Small intestine (tissue), 7 donors: Measurements from ENCODE around the gene NUP62. TPM values are rescaled to one million over a fixed set of nuclear protein-coding genes. Genes with fewer than 3 reads are reported as not detected.

Source experiments
- DNase-seq, 2 donors: peaks; one replicate each; pipeline versions ENCODE4 v3.0.0 to v3.0.0-alpha.2; 2013
- FAIRE-seq: peaks from 2 replicates; lab custom pipeline; 2012; peaks lifted over from hg19 to GRCh38; lab: Jason Lieb, UNC
- H3K27ac ChIP-seq, 3 donors: one replicate each; pipeline ENCODE4 v1.5.1; 2013; ENCODE audit warnings: low read length in 2 of 3, mild to moderate bottlenecking in 2 of 3, control low read depth in 1 of 3, inconsistent platforms in 1 of 3, low read depth in 1 of 3, moderate library complexity in 1 of 3
- H3K27me3 ChIP-seq, 3 donors: one replicate each; pipeline ENCODE4 v1.6.1; 2013; ENCODE audit warnings: low read length in 3 of 3, inconsistent platforms in 1 of 3; ENCODE audit not compliant: control insufficient read depth in 3 of 3, insufficient read depth in 3 of 3
- H3K36me3 ChIP-seq, 3 donors: one replicate each; pipeline ENCODE4 v1.6.1; 2013; ENCODE audit warnings: low read length in 3 of 3, inconsistent platforms in 1 of 3, low read depth in 1 of 3, mild to moderate bottlenecking in 1 of 3, moderate library complexity in 1 of 3; ENCODE audit not compliant: control insufficient read depth in 3 of 3, insufficient read depth in 2 of 3
- H3K4me1 ChIP-seq, 3 donors: one replicate each; pipeline ENCODE4 v1.6.1; 2013; ENCODE audit warnings: low read length in 2 of 3, inconsistent platforms in 1 of 3, low read depth in 1 of 3, mild to moderate bottlenecking in 1 of 3, moderate library complexity in 1 of 3; ENCODE audit not compliant: control insufficient read depth in 3 of 3, insufficient read depth in 2 of 3
- H3K4me3 ChIP-seq, 3 donors: one replicate each; pipeline ENCODE4 v1.5.1; 2013; ENCODE audit warnings: low read length in 3 of 3, control low read depth in 1 of 3, inconsistent platforms in 1 of 3, low read depth in 1 of 3, mild to moderate bottlenecking in 1 of 3, moderate library complexity in 1 of 3
- H3K9me3 ChIP-seq, 2 donors: one replicate each; pipeline ENCODE4 v1.6.1; 2013; ENCODE audit warnings: low read depth in 1 of 2, low read length in 1 of 2; ENCODE audit not compliant: control insufficient read depth in 2 of 2, insufficient read depth in 1 of 2
- WGBS, 3 donors: extraction: QIAGEN DNeasy Blood & Tissue Kit; methylation state at CpG; one replicate each; pipeline ENCODE4 v1.1.7; 2013; 5-methylcytosine and 5-hydroxymethylcytosine counted together
- polyA plus RNA-seq, 4 donors: library from polyadenylated mRNA; stranded (reverse) in 3 of 4; unstranded in 1 of 4; fragments of 200-250 nt in 3 of 4; fragments of 120-200 nt in 1 of 4; gene quantifications; one replicate each; pipeline versions ENCODE4 v1.2.1 to v1.2.3, GENCODE V29; 2013
- donor health status: healthy with polysubstance abuse.
- donor health status: control.
- donor health status: control.
- donor health status: Bipolar disorder and iron deficiency.
- donor health status: healthy.

NUP62 gene
- polyA plus RNA-seq, 4 donors: 20.5 to 44.0 (median 27.9) TPM

GRCh38 chr19:49895566-49896297 is 33.6 kb downstream of the NUP62 start:
- FAIRE-seq (no peak), DNase-seq (no peak)
- Histone ChIP-seq H3K9me3 (no peaks in the 10 kb centered on the region), H3K27me3 (peaks cover 0 to 16% (median 0%) of the 10 kb centered on the region in 3 donors), H3K4me1 (peaks cover 0 to 4% (median 0%) of the 10 kb centered on the region in 3 donors), H3K36me3 (no peaks in the 10 kb centered on the region), H3K4me3 (no peak overlapping the region), H3K27ac (no peak overlapping the region)
- 61 to 68% (median 65%) methylated on average over 16 to 17 of the region's 17 CpGs for WGBS, 3 donors

GRCh38 chr19:49894879-49895565 is 34.3 kb downstream of the NUP62 start:
- 64 to 76% (median 73%) methylated on average over 13 to 17 of the region's 17 CpGs for WGBS, 3 donors
- Histone ChIP-seq H3K27ac (peak overlapping the region in 1 of 3 donors; percentile 14), H3K27me3 (peaks cover 0 to 18% (median 0%) of the 10 kb centered on the region in 3 donors), H3K9me3 (no peaks in the 10 kb centered on the region), H3K4me1 (peaks cover 0 to 7% (median 0%) of the 10 kb centered on the region in 3 donors), H3K36me3 (no peaks in the 10 kb centered on the region), H3K4me3 (no peak overlapping the region)
- FAIRE-seq: no peak
- no peak for DNase-seq

- Histone ChIP-seq H3K27me3 (peaks cover 0 to 18% (median 0%) of the 10 kb centered on the region in 3 donors), H3K27ac (no peak overlapping the region), H3K36me3 (peaks cover 0 to 4% (median 0%) of the 10 kb centered on the region in 3 donors), H3K4me3 (no peak overlapping the region), H3K4me1 (peaks cover 0 to 10% (median 2%) of the 10 kb centered on the region in 3 donors), H3K9me3 (peaks cover 0 to 6% of the 10 kb centered on the region in 2 donors)
- WGBS, 3 donors: 88 to 91% (median 89%) methylated on average over 18 of the region's 18 CpGs
- DNase-seq (no peak), FAIRE-seq (no peak)
Observed at GRCh38 chr19:49894011-49894664, 35.2 kb downstream of the NUP62 start.

DNA sequence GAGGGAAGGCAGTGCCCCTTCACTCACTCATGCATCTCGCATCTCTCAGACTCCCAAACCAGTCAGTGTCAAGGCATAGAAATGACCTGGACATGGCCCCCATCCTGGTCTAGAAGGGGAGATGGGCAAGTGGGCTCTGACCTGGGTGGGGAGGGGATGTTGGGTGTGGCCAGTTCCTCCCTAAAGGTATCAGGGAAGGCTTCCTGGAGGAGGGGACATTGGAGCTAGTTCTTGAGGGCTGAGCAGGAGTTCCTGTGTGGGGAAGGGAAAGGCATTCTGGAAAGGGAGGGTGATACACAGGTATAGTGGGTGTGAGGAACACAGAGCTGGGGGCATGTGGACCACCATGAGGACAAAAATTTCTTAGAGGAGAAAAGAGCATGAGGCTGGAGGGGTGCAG is 36.6 kb downstream of the NUP62 start:
- peaks cover 0 to 18% (median 0%) of the 10 kb centered on the region in 3 donors for H3K27me3 ChIP-seq
- no peak for DNase-seq
- no peak for FAIRE-seq
- peaks cover 0 to 6% of the 10 kb centered on the region in 2 donors for H3K9me3 ChIP-seq
- peaks cover 0 to 10% (median 0%) of the 10 kb centered on the region in 3 donors for H3K36me3 ChIP-seq
- H3K4me1 ChIP-seq: peaks cover under 1 to 13% (median 2%) of the 10 kb centered on the region in 3 donors
- no peak overlapping the region for H3K27ac ChIP-seq
- WGBS, 3 donors: 86 to 90% (median 89%) methylated on average over 1 of the region's 1 CpG
- H3K4me3 ChIP-seq: no peak overlapping the region

DNA sequence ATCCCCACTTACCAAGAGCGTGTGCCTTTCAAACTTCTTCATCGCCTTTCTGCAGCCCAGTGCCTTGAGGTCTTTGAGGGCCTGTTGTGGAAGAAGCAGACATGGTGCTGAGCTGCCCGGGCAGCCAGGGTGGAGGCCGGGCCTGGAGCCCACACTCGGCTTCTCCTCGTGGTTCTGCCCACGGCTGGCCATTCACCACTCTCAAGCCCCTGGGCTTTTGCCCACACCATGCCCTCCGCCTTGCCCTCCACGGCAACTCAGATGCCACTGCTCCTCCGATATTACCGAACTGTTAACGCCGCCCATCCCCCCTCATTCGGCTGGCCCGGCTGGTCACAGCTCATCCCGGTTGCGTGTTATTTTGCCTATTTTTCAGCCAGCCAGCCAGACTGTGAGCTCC is 37.9 kb downstream of the NUP62 start:
- Histone ChIP-seq H3K4me1 (peaks cover 2 to 12% (median 5%) of the 10 kb centered on the region in 3 donors), H3K4me3 (no peak overlapping the region), H3K27me3 (peaks cover 0 to 18% (median 0%) of the 10 kb centered on the region in 3 donors), H3K27ac (no peak overlapping the region), H3K36me3 (peaks cover 0 to 19% (median 0%) of the 10 kb centered on the region in 3 donors), H3K9me3 (peaks cover 0 to 6% of the 10 kb centered on the region in 2 donors)
- 78 to 90% (median 88%) methylated on average over 17 of the region's 17 CpGs for WGBS, 3 donors
- DNase-seq (no peak), FAIRE-seq (no peak)

DNA sequence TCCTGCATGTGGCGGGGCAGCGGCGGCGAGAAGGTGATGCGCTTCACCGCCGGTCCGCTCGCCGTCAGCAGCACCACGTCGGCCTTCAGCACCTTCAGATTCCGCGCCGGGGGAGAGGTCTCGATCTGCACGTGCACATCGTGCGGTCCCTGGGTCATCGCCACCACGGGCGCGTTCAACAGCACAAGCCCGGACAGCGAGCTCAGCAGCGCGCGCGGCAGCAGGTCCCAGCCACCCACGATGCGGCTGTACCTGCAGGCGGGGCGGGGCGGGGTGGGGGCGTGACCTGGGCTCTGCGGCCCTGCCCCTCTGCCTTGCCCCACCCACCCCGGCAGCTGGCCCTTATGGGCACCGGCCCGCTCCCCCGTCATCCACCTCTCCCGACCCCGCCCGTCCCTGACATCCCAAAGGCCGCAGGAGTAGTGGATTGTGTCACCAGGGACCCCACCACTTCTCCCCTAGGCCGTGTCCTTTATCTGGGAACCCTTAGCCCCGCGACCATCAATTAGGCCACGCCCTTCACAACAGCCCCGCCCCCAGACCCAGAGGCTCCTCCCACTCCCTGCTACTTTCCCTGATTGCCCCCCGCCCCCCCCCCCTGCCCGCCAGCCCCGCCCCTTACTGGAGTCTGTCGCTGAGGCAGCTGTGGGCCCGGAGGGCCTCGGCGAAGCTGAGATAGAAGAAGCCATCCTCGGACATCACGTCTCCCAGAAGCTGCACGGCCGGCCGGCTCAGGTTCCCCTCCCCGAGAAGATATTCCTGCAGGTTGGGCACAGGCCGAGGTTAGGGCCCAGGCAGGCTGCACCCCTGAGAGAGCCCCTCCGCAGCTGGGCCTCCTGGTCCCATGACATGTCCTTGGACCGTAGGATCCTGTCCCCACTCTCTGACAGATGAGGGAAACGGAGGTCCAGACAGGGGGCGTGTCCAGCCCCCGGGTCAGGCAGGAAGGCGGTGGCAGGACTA is 38.7 kb downstream of the NUP62 start:
- H3K4me1 ChIP-seq: peaks cover 2 to 12% (median 5%) of the 10 kb centered on the region in 3 donors
- peak overlapping the region in 1 of 3 donors; percentile 13 for H3K4me3 ChIP-seq
- peaks cover 0 to 22% (median 0%) of the 10 kb centered on the region in 3 donors for H3K36me3 ChIP-seq
- H3K27ac ChIP-seq: no peak overlapping the region
- no peak for FAIRE-seq
- H3K27me3 ChIP-seq: peaks cover 0 to 18% (median 0%) of the 10 kb centered on the region in 3 donors
- WGBS, 3 donors: 11 to 14% (median 13%) methylated on average over 48 to 69 of the region's 69 CpGs
- peaks cover 0 to 6% of the 10 kb centered on the region in 2 donors for H3K9me3 ChIP-seq
- DNase-seq: peak in 1 of 2 donors; percentile 67

GRCh38 chr19:49889687-49890348 is 39.5 kb downstream of the NUP62 start:
- Histone ChIP-seq H3K4me3 (peak overlapping the region in 1 of 3 donors; percentile 13), H3K36me3 (peaks cover 2 to 28% (median 2%) of the 10 kb centered on the region in 3 donors), H3K4me1 (peaks cover 2 to 12% (median 5%) of the 10 kb centered on the region in 3 donors), H3K27ac (no peak overlapping the region), H3K9me3 (peaks cover 0 to 6% of the 10 kb centered on the region in 2 donors), H3K27me3 (peaks cover 0 to 18% (median 0%) of the 10 kb centered on the region in 3 donors)
- peak; percentile 64 to 90 for DNase-seq
- WGBS, 3 donors: 24 to 38% (median 32%) methylated on average over 63 to 71 of the region's 71 CpGs
- no peak for FAIRE-seq
